SK-N-MC (cell line): ENCODE data around the gene MAMDC4.
"Not testable (repeated sequence)": the region's sequence is repeated elsewhere in the genome, so short reads cannot be mapped to it uniquely, and the experiment has no call there.

Source experiments
- DNase-seq: peaks from one replicate; pipeline ENCODE4 v3.0.0-alpha.2; 2011; ENCODE audit warnings: low read depth, low spot score
- H3K27ac ChIP-seq: fragments of 200-600 bp; sonication (generic); 2 replicates; pipeline ENCODE4 v1.5.1; 2016; ENCODE audit warnings: mixed run types
- H3K36me3 ChIP-seq: fragments of 200-600 bp; sonication (generic); 2 replicates; pipeline ENCODE4 v1.6.1; 2017; ENCODE audit warnings: antibody characterized with exemption, low read length, mixed read lengths; ENCODE audit not compliant: insufficient read depth
- H3K4me3 ChIP-seq: fragments of 200-600 bp; sonication (generic); 2 replicates; pipeline ENCODE4 v1.5.1; 2016
- H3K9ac ChIP-seq: fragments of 200-600 bp; sonication (generic); 2 replicates; pipeline ENCODE4 v1.8.0; 2017; ENCODE audit warnings: mixed run types, mixed read lengths; ENCODE audit not compliant: insufficient read length
- H3K9me3 ChIP-seq: fragments of 200-600 bp; sonication (generic); 2 replicates; pipeline ENCODE4 v1.6.1; 2017; ENCODE audit warnings: low read depth, mild to moderate bottlenecking, antibody characterized with exemption, low read length, moderate library complexity, mixed read lengths
- EZH2 ChIP-seq: fragments of 200-600 bp; sonication (generic); IDR thresholded peaks from one replicate; pipeline ENCODE4 v1.6.1; 2017; ENCODE audit warnings: antibody characterized with exemption
- FOXP2 ChIP-seq: optimal IDR thresholded peaks from 2 replicates; pipeline ENCODE3; 2011; ENCODE audit warnings: mild to moderate bottlenecking, moderate library complexity; ENCODE audit not compliant: insufficient read depth; ENCODE audit errors: extremely low read length, control extremely low read depth
- POLR2AphosphoS5 ChIP-seq: IDR thresholded peaks from 2 replicates; pipeline ENCODE4 v1.6.1; 2012; ENCODE audit warnings: mild to moderate bottlenecking, low read depth, low read length, borderline replicate concordance

MAMDC4 gene

GRCh38 chr9:136840140-136840876 is 11.8 kb upstream of the MAMDC4 start:
- Histone ChIP-seq H3K36me3 (no peaks in the 10 kb centered on the region; the same call in 1 of the 2 replicates), H3K9ac (no peak overlapping the region), H3K4me3 (no peak overlapping the region), H3K27ac (peak overlapping the region; percentile 79), H3K9me3 (no peaks in the 10 kb centered on the region)
- TF ChIP-seq FOXP2 (no peak), POLR2AphosphoS5 (no peak; the same call in none of the 2 replicates), EZH2 (no peak)
- no peak for DNase-seq

GRCh38 chr9:136840877-136841645 is 11.1 kb upstream of the MAMDC4 start:
- DNase-seq: no peak
- Histone ChIP-seq H3K36me3 (no peaks in the 10 kb centered on the region; the same call in 1 of the 2 replicates), H3K27ac (peak overlapping the region; percentile 79), H3K9ac (no peak overlapping the region), H3K4me3 (peak overlapping the region; percentile 38; the same call in 1 of the 2 replicates), H3K9me3 (no peaks in the 10 kb centered on the region)
- TF ChIP-seq EZH2: no peak
- no peak for TF ChIP-seq FOXP2
- no peak; the same call in 1 of the 2 replicates for TF ChIP-seq POLR2AphosphoS5

- not testable (repeated sequence) for H3K36me3 ChIP-seq, H3K9me3 ChIP-seq, H3K9ac ChIP-seq, DNase-seq, H3K27ac ChIP-seq
- peak overlapping the region; percentile 38; the same call in 1 of the 2 replicates for H3K4me3 ChIP-seq
These were observed 10.3 kb upstream of the MAMDC4 start for GRCh38 chr9:136841646-136842379.

DNA sequence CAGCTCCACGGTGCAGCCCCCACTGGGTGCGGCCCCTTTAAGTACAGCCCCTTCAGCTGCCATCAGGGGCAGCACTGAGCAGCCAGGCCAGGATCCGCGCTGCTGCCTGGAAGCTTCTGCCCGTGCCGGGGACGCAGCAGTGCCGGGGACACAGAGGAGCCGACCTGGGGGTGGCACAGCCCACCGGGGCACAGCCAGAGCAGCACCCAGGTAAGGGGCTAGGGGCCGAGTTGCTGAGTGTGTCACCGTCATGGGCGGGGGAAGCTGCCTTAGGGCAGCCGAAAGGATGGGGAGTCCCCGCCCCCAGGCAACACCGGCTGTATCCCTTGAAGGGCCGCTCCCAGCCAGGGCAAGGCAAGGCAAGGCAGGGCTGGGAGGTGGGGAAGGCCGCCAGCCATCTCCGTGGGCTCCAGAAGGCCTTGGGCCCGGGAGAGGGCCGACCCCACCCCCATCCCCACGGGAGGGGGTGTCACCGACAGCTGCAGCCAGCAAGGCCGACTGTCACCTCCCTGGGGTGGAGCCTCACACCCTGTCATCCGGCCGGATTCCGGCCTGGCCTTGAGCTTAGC is 9.7 kb upstream of the MAMDC4 start, which contains the start of gene AJM1:
Gene AJM1 (plus strand): TSS at position 99 of the 569 bp plus-strand sequence. CDS start 1,937 bp downstream, outside the sequence.
- H3K27ac ChIP-seq, DNase-seq, H3K9ac ChIP-seq, H3K36me3 ChIP-seq, H3K9me3 ChIP-seq: not testable (repeated sequence)
- peak within 1 kb of the TSS; percentile 63 for H3K4me3 ChIP-seq

- not testable (repeated sequence) for H3K9ac ChIP-seq, H3K27ac ChIP-seq, H3K9me3 ChIP-seq, H3K36me3 ChIP-seq, H3K4me3 ChIP-seq, DNase-seq
These were observed 8.9 kb upstream of the MAMDC4 start for GRCh38 chr9:136843159-136843800.

GRCh38 chr9:136843801-136844740 is 8.1 kb upstream of the MAMDC4 start:
- H3K9me3 ChIP-seq, H3K4me3 ChIP-seq, H3K9ac ChIP-seq, H3K36me3 ChIP-seq, H3K27ac ChIP-seq, DNase-seq: not testable (repeated sequence)

- no peak overlapping the region for H3K4me3 ChIP-seq
- no peaks in the 10 kb centered on the region for H3K9me3 ChIP-seq
- H3K36me3 ChIP-seq: no peaks in the 10 kb centered on the region
- no peak for TF ChIP-seq FOXP2
- TF ChIP-seq POLR2AphosphoS5: no peak
- no peak for DNase-seq
- H3K27ac ChIP-seq: no peak overlapping the region
- H3K9ac ChIP-seq: no peak overlapping the region
These were observed 7.2 kb upstream of the MAMDC4 start for GRCh38 chr9:136844761-136845464.
